GM15510 (cell line): Measurements from ENCODE around the gene ACOT11.

Source experiments
- POLR2A ChIP-seq: IDR thresholded peaks from 3 replicates; pipeline ENCODE4 v1.6.1; 2011; ENCODE audit warnings: borderline replicate concordance; ENCODE audit not compliant: insufficient read length; ENCODE audit errors: extremely low read depth

ACOT11 gene

DNA sequence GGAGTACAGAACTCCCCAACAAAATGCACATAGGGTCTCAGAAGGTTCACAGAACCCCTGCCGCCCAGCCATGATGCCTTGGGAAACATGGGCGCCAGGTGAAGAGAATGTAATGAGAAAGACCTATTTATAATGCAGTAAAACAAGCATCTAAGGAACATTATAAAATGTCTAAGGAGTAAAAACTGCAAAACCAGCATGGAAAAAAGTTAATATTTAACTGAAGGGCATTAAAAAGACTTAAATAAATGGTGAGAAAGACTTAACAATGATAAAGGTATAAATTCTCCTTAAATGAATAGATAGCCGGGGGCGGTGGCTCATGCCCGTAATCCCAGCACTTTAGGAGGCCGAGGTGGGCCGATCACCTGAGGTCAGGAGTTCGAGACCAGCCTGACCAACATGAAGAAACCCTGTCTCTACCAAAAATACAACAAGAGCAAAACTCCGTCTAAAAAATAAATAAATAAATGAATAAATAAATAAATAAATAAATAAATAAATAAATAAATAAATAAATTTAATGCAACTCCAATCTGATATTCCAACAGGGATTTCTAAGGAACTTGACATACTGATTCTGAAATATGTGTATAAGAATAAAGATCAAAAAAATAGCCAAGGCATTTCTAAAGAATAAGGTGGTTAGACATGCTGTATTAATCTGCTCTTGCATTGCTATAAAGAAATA is 27.3 kb upstream of the ACOT11 start:
- TF ChIP-seq POLR2A, result no peak

DNA sequence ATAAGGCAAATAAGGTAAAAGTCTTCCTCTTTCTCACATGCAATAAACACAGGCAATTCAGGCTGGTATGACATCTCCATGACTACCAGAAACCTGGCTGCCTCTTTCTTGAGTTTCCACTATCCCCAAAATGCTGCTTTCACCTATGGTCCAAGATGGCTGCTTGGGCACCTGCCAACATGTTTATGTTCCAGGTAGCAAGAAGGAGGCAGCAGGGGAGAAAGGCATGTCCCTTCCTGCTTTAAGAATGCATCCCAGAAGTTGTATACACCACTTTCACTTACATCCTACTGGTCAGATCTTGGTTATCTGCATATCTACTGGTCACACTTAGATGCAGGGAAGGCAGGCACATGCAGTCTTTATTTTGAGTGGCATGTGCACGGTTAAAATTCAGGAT is 19.4 kb upstream of the ACOT11 start:
- no peak for TF ChIP-seq POLR2A

DNA sequence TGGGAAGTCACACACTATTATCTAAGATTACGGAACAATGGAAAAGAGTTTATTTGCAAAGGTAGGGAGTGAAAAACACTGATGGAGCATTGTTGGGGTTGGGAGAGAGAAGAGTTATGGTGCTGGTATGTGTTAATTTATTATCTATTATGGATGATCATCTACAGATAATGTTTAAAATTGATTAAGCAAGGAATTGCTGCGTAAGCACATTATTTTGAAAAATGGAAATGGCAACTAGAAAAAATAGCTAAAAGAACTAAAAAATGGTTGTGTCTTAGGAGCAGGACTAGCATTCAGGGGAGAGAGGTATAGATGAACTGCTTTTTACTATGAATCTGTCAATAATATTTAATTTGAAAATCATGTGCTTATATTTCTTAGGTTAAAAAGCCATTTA is 16.0 kb upstream of the ACOT11 start:
- TF ChIP-seq POLR2A, result no peak

GRCh38 chr1:54537611-54538010 is 10.4 kb upstream of the ACOT11 start:
- no peak for TF ChIP-seq POLR2A

DNA sequence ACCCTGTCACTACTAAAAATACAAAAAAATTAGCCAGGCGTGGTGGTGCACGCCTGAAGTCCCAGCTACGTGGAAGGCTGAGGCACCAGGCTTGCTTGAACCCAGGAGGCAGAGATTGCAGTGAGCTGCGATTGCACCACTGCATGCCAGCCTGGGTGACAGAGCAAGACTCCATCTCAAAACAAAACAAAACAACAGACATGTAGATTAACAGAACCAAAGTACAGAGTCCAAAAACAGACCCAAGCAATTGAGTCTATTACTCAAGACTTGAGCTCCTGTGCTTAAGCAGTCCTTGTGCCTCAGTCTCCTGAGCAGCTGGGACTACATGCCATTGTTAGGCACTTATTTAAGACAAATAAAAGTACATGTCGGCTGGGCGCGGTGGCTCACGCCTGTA is 9.5 kb upstream of the ACOT11 start:
- TF ChIP-seq POLR2A, result no peak

GRCh38 chr1:54540582-54541295 is 7.3 kb upstream of the ACOT11 start:
- no peak for TF ChIP-seq POLR2A

GRCh38 chr1:54542120-54542961 is 5.7 kb upstream of the ACOT11 start:
- no peak for TF ChIP-seq POLR2A

DNA sequence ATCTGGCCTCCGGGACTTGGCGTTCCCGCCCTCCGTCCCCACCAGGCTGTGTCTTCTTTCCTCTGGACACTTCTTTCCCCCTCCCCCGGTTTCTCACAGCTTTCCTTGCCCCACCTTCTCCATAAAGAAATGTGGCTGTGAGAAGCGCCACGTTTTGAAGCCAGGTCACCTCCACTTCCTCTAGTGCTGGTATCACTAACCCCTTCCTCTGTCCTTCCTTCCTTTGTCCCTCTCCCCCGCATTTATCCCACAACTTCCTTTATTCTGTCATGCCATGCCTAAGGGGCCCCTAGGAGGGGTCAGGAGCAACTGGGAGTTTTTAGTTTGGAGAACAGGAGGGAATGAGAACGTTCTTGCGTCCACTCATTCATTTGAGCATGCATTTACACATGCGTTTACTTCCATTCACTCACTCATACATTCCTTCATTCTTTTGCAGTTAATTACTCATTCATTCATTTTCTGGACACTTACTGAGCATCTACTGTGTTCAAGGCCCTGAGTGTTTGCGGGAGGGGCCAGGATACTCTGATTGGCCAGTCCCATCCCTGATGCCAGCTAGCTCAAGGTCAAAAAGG is 5.0 kb upstream of the ACOT11 start:
- no peak for TF ChIP-seq POLR2A

DNA sequence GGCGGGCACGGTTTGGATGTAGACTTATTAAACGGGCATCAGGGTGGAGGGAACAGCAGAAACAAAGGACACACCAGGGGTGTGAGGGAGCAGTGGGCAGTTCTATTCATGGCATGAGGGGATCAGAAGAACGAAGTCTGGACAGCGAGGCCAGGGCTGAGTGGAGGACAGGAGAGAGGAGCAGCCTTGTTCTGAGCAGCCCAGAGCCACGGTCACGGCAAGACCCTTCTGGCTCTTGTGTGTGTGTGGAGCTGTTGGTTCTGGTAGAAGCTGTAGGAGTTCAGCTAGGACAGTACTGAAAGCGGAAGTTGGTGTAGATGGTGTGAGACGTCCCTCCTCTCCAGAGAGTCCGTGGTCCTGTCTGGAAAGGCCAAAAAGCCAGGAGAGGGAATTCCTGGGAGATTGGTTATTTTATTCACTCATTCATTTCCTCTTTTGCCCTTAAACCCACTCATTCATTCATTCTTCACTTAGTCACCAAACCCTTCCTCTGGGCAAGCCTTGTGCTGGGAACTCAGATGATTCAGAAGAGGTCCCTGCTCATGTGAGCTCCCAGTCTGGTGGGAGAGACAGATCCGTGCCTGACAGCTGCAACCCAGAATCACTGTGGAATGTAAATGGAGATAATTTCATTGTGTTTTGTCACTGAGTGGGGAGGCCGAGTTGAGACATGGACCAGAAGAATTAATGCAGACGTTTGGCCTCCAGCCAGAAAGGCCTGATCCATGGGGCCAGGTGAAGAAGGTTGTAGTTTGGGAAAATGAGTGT is 4.1 kb upstream of the ACOT11 start:
- TF ChIP-seq POLR2A, result no peak

DNA sequence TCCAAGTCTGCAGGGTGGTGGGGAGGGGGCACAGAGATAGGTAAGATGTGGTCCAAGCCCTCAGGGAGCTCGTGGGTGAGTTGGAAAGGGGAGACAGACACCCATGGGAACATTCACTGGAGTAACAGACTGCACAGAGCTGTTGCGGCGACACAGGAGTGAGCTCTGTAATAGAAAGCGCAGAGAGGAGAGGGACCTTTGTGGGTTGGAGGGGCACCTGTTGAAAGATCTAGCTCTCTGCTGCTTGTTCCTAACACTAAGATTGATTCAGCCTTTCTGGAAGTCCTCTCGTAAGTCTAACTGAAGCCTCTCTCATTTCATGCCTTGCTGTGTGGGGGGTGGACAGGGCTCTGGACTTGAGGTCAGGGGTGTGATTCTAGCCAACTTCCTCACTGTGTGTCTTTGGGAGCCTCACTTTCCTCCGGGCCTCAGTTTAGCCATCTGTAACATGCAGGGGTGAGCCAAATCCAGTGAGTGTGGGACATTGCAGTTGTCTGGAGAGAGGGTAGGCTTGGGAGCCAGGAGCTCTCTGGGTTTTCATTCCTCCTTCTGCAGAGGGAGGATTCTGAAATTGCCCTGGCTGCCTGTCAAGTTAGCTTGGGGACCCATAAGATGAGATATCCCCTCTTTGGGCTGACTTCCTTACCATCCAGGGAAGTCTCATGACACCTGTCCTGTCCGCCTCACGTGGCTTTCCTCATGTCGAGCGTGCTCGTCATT is 2.0 kb upstream of the ACOT11 start:
- no peak for TF ChIP-seq POLR2A

DNA sequence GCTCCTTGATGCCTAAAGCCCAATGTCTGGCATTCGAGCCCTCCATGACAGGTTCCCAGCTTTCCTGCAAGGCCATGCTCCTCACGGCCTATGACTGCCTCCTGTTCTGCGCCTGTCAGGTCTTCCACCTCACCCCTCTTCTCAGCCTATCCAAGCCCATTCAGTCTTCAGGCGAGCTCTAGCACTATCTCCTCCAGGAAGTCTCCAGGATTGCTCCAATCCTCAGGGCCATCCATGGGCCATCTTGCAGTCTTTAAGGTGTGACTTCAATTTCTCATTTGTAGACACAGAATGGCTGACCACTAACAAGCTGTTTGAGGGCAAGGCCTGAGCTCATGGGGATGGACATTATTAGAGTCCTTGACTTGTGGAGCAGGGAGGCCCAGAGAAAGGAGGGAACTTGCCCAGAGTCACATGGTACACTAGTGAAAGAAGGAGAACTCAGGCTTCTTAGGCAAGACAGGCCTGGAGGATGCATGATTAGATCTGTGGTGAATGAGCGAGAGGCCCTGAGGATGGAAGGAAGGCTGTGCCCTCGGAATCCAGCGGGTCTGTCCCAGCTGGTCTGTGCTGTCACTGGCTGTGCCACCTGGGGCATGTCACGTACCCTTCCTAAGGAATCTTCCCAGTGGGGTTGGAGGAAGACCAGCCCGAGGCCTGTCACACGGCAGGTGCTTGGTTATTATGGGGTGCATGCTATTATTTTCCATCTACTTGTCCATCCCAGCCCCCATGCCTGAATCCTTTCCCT is 1.2 kb upstream of the ACOT11 start:
- TF ChIP-seq POLR2A, result no peak

DNA sequence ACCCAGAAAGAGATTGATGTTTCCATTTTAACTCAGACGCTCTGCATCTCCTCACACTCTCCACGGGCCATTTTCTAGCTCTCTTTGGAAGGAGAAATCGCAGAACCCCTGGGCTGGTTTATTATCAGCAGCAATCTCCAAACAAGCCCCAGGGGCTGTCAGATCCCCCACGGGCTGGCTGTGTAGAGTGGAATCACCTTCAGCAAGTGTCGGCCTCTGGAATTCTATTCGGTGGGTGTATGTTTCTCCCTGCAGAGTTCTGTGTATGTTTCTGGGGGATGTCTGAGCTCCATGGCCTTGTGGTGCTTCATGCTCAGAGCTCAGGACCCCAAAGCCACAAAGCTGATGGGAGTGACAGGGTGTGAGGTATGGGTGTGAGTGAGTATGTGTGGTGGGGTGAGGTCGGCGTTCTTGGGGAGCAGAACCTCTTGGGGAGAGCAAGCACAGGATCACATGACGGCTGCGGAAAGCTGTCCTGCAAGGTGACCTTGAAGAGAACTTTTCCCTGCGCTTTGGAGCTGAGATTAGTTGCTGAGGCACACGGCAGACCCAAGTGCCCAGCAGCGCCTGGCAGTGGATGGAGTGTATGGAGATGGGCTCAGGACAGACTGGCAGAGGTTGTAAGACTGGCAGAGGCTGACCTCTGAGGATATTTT is 489 bp downstream of the ACOT11 start:
- TF ChIP-seq POLR2A, result no peak
